Prostate gland (tissue), 2 donors: Measurements from ENCODE around the gene TREM2.

Experiments
- POLR2AphosphoS5 ChIP-seq: sonication (generic); formaldehyde crosslinking; IDR thresholded peaks from one replicate; pipeline ENCODE4 v1.6.1; 2017; ENCODE audit warnings: antibody characterized with exemption
- TF ChIP-seq, protein P1 (sequence below), 4 experiments: fragments of 200-600 bp in 2 of 4; fragments of 450-650 bp in 2 of 4; sonication (generic) in 2 of 4; IDR thresholded peaks; 1 replicate in 3 of 4; 2 replicates in 1 of 4; pipeline ENCODE4 v1.5.1; 2016 to 2019; ENCODE audit warnings: antibody characterized with exemption in 4 of 4, mild to moderate bottlenecking in 2 of 4, moderate library complexity in 2 of 4

DNA sequence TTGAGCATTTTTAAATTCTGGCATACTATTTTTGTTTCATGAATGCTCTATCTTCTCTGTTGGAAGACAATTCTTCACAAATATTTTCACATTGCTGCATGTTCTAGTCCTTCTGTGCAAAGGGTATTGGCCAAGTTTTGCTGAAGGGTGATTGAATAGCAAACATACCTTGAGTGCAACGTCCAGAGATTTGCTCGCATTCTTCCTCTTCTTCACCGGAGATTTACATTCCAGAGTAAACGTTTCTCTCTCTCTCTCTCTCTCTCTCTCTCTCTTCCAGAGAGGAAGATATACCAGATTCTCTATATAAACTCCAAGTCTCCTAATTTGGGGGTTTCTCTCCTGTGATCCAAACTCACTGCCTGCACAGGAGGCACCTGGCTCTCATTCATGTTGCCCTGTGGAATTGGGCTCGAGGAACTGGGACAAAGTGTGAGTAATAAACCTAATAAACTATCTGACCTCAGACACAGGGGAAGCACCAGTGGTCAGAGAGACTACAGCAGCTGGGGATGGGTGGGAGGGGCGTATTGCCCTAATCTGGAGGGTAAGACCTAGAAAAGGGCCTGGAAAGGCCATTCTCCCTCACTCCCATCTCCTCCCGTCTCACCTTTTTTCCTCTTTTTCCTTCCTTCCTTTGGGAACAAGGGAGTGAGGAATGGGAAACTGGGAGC, 7.6 kb downstream of the TREM2 start:
- TF ChIP-seq, protein P1, sequence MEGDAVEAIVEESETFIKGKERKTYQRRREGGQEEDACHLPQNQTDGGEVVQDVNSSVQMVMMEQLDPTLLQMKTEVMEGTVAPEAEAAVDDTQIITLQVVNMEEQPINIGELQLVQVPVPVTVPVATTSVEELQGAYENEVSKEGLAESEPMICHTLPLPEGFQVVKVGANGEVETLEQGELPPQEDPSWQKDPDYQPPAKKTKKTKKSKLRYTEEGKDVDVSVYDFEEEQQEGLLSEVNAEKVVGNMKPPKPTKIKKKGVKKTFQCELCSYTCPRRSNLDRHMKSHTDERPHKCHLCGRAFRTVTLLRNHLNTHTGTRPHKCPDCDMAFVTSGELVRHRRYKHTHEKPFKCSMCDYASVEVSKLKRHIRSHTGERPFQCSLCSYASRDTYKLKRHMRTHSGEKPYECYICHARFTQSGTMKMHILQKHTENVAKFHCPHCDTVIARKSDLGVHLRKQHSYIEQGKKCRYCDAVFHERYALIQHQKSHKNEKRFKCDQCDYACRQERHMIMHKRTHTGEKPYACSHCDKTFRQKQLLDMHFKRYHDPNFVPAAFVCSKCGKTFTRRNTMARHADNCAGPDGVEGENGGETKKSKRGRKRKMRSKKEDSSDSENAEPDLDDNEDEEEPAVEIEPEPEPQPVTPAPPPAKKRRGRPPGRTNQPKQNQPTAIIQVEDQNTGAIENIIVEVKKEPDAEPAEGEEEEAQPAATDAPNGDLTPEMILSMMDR (IDR thresholded peaks at IDR 0.05), result no peak
- TF ChIP-seq POLR2AphosphoS5, result no peak
